GM12892 (cell line): ENCODE data around the gene CBX4.

Source experiments
- POLR2A ChIP-seq: IDR thresholded peaks from 2 replicates; pipeline ENCODE4 v1.6.1; 2011; ENCODE audit warnings: low read depth, low read length, control low read depth
- POLR2AphosphoS5 ChIP-seq: IDR thresholded peaks from 2 replicates; pipeline ENCODE4 v1.6.1; 2011; ENCODE audit warnings: low read depth, low read length, control low read depth
- TAF1 ChIP-seq: IDR thresholded peaks from 2 replicates; pipeline ENCODE4 v1.6.1; 2011; ENCODE audit warnings: low read depth, mild to moderate bottlenecking, control low read depth, low read length, borderline replicate concordance

DNA sequence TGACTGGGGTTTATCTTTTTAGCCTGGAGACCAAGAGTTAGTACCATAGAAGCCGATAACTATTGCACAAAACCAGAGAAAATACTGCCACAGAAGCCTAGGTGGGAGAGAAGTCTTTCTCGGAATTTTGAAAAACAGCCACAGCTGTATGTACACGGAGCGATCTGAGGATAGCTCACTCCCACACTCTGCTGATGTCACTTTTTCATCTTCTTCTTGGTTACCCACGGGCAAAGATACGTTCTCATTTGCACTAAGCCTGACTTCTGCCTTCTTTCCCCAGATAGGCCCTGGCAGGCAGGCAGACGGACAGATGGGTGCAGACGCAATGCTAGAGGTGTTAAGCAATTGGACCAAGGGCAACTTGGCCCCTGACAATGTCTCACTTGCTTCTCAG is 9.1 kb upstream of the CBX4 start:
- TF ChIP-seq POLR2A (no peak), POLR2AphosphoS5 (no peak), TAF1 (no peak)
